ENCODE data around the gene UTP14C. TPM values are rescaled to one million over a fixed set of nuclear protein-coding genes. Genes with fewer than 3 reads are reported as not detected.

Gene UTP14C
- total and polyA plus RNA-seq, 2 of the 13 experiments (the other 11 are each of a cell fraction or from before 2014, with no cell fraction given): 8.8 to 12.2 TPM

GRCh38 chr13:51998723-51999509, 25.6 kb upstream of the UTP14C start:
- peak; percentile 79 for ATAC-seq
- TF ChIP-seq ZNF773 (CRISPR knock-in tag; IDR thresholded peaks at IDR 0.05; ENCODE audit: borderline replicate concordance) (no peak), NFKBIZ (CRISPR knock-in tag; IDR thresholded peaks at IDR 0.05) (peak; percentile 43; the same call in 1 of the 2 replicates), ESRRA (CRISPR knock-in tag; IDR thresholded peaks at IDR 0.05; ENCODE audit: low read depth) (no peak), POLR2A (IDR thresholded peaks at IDR 0.05; ENCODE audit: insufficient read depth in 1 of 2, low read depth in 2 of 2, low read length in 2 of 2) (peak; percentile 59 to 72), ELF4 (CRISPR knock-in tag; IDR thresholded peaks at IDR 0.05; ENCODE audit: borderline replicate concordance) (no peak), PAXIP1 (CRISPR knock-in tag; conservative IDR thresholded peaks at IDR 0.05) (peak; percentile 54; the same call in 1 of the 2 replicates), PHF8 (CRISPR knock-in tag; IDR thresholded peaks at IDR 0.05) (0 out of 2 replicates have a peak, but pooled peaks have one; percentile 25), POLR2G (IDR thresholded peaks at IDR 0.05; ENCODE audit: low read depth, low read length) (peak; percentile 50), SALL1 (CRISPR knock-in tag; IDR thresholded peaks at IDR 0.05) (peak; percentile 58; the same call in 1 of the 2 replicates), SOX6 (IDR thresholded peaks at IDR 0.05) (no peak), SOX6 (CRISPR knock-in tag; IDR thresholded peaks at IDR 0.05) (peak; percentile 56), ZNF281 (CRISPR knock-in tag; IDR thresholded peaks at IDR 0.05; ENCODE audit: borderline replicate concordance) (peak; percentile 60; the same call in 1 of the 2 replicates), ZNF263 (CRISPR knock-in tag; IDR thresholded peaks at IDR 0.05) (peak; percentile 73)

More at GRCh38 chr13:51998723-51999509, 25.6 kb upstream of the UTP14C start:
- ChIA-PET POLR2A (interaction anchor here (1.0 to 3.4 kb wide), 9 partner anchors 9 to 129 kb away, joined by 3 to 32 read pairs (median 12); partner anchors contain the start of genes ALG11, ATP7B and NEK5), CTCF (ENCODE audit: low intra/inter-chr PET ratio, low total read pairs) (interaction anchor here (1.4 to 1.8 kb wide), 2 partner anchors 27 to 129 kb away, joined by 3 to 8 read pairs; partner anchors contain the start of gene NEK5)
- BruUV-seq (replicated peaks): no TSS peak
- Histone ChIP-seq H3K4me3 (replicated peaks in 1 of 3; ENCODE audit: insufficient read depth in 1 of 3, low read depth in 2 of 3, low read length in 3 of 3) (peak overlapping the region in 2 of 3 experiments; percentile 14 to 52; a peak in 3 of 6 replicates), H3K4me2 (ENCODE audit: low read depth, low read length) (peak overlapping the region; percentile 75), H3K9me3 (ENCODE audit: low read length) (no peaks in the 10 kb centered on the region), H3K27ac (ENCODE audit: extremely low read length, insufficient read depth, low read length) (peak overlapping the region; percentile 79), H3K4me1 (ENCODE audit: insufficient read depth, low read length) (peaks cover 93% of the 10 kb centered on the region), H3K36me3 (replicated peaks in 1 of 2; ENCODE audit: control insufficient read depth in 1 of 2, insufficient read depth in 2 of 2, low read length in 2 of 2) (peaks cover 0 to 6% of the 10 kb centered on the region in 2 experiments; a peak in 2 of 5 replicates), H3K27me3 (ENCODE audit: control insufficient read depth in 1 of 2, insufficient read depth in 2 of 2, low read length in 2 of 2) (no peaks in the 10 kb centered on the region), H3K9ac (ENCODE audit: insufficient read depth, low read depth, low read length) (peak overlapping the region; percentile 41), H4K20me1 (ENCODE audit: insufficient read depth, low read length) (peaks cover 34% of the 10 kb centered on the region), H3K79me2 (ENCODE audit: insufficient read depth, low read length) (peaks cover 97% of the 10 kb centered on the region), H2AFZ (ENCODE audit: low read length) (no peak overlapping the region)
- FAIRE-seq (peak; percentile 76), DNase-seq (ENCODE audit: low spot score) (peak; percentile 77)
- WGBS (ENCODE audit: low lambda C conversion rate): 27% methylated on average over 4 of the region's 6 CpGs
- in situ Hi-C loops (cut with HindIII; ENCODE audit: extremely low pct_ligation_motif_present, low pct_unique_long_range_greater_than_20kb) (no loop called here), intact Hi-C loops (cut with micrococcal nuclease; ENCODE audit: unreplicated experiment) (no loop called here)
